HG03575 (cell line): ENCODE data around the gene ATP1A2.

Experiments used
- ATAC-seq: cut with Tn5 transposase; IDR thresholded peaks from one replicate; pipeline ENCODE4 v1.9.1; 2021; ENCODE audit not compliant: unreplicated experiment, insufficient number of reproducible peaks, low FRiP score; ENCODE audit errors: extremely low read depth

Gene ATP1A2

GRCh38 chr1:160115545-160116282 is at the start of gene ATP1A2:
ATP1A2 (plus strand) TSS chr1:160115759; CDS start chr1:160115862, 103 bp downstream.
- ATAC-seq = no peak

GRCh38 chr1:160066829-160067745 is 48.5 kb upstream of the ATP1A2 start:
- no peak for ATAC-seq

- ATAC-seq = no peak
These were observed 47.3 kb upstream of the ATP1A2 start for GRCh38 chr1:160068225-160068624.

- ATAC-seq = no peak
These were observed 45.9 kb upstream of the ATP1A2 start, which contains the start of gene KCNJ10 for GRCh38 chr1:160069460-160070231. KCNJ10 (minus strand) TSS chr1:160070160; CDS start chr1:160042532, 27,628 bp downstream.

- no peak for ATAC-seq
These were observed 45.1 kb upstream of the ATP1A2 start for GRCh38 chr1:160070243-160071163.

GRCh38 chr1:160071289-160071688 is 44.3 kb upstream of the ATP1A2 start:
- no peak for ATAC-seq

- no peak for ATAC-seq
These were observed 40.7 kb upstream of the ATP1A2 start for GRCh38 chr1:160074865-160075264.

- no peak for ATAC-seq
These were observed 39.7 kb upstream of the ATP1A2 start for GRCh38 chr1:160075836-160076235.

- ATAC-seq = no peak
These were observed 39.3 kb upstream of the ATP1A2 start for GRCh38 chr1:160076295-160076694.

GRCh38 chr1:160077486-160077885 is 38.1 kb upstream of the ATP1A2 start:
- ATAC-seq = no peak

- ATAC-seq = no peak
These were observed 36.9 kb upstream of the ATP1A2 start for GRCh38 chr1:160078512-160079195.

GRCh38 chr1:160079448-160079847 is 36.1 kb upstream of the ATP1A2 start:
- no peak for ATAC-seq

GRCh38 chr1:160080381-160081100 is 35.0 kb upstream of the ATP1A2 start:
- ATAC-seq = no peak

- no peak for ATAC-seq
These were observed 34.2 kb upstream of the ATP1A2 start, which contains the start of gene KCNJ9 for GRCh38 chr1:160081261-160081936. KCNJ9 (plus strand) TSS chr1:160081538; CDS start chr1:160084031, 2,493 bp downstream.

GRCh38 chr1:160082487-160082886 is 33.1 kb upstream of the ATP1A2 start:
- ATAC-seq = no peak

GRCh38 chr1:160082926-160083325 is 32.6 kb upstream of the ATP1A2 start:
- no peak for ATAC-seq
